HK-2 (cell line): ENCODE results near the gene GSTT2.

Source experiments
- DNase-seq: peaks from one replicate; pipeline ENCODE4 v3.0.0-alpha.2; 2018; ENCODE audit not compliant: unreplicated experiment

The GSTT2 gene

DNA sequence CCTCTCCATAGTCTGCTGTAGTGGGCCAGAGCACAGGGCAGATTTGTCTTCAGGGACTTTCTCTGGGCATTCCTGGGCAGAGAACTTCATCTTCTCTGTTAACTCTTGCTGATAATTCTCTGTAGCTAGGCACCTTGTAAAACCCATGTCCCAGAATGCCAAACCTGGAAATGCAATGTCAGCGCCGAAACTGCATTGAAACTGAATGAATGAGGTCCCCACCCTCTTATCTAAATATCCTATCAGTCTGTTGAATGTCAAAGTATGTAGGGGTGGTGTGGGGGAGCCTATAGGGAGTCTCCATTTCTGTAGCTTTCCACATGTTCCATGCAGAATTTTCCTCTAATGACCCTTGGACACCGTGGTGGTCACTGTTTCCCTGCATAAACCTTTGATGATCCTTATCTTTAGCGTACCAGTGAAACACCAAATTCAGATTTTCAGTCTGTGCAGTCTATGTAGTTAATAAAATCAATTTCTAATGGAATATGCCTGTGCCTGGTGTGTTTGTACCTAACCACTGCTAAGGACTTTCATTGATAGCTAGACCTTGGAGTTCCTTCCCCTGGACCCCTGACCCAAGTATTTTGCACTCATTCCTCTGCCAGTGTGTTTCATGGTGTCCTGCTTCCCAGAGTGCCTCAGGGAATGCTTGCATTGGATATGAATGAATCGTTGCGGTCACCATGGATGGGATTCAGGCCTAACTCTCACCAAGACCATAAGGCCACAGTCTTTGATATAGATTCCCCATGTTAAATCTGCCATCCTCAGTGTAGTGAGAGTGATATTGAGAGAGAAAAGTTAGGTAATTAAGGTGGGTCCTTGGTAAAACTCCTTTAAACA is 28.7 kb downstream of the GSTT2 start:
- no peak for DNase-seq

DNA sequence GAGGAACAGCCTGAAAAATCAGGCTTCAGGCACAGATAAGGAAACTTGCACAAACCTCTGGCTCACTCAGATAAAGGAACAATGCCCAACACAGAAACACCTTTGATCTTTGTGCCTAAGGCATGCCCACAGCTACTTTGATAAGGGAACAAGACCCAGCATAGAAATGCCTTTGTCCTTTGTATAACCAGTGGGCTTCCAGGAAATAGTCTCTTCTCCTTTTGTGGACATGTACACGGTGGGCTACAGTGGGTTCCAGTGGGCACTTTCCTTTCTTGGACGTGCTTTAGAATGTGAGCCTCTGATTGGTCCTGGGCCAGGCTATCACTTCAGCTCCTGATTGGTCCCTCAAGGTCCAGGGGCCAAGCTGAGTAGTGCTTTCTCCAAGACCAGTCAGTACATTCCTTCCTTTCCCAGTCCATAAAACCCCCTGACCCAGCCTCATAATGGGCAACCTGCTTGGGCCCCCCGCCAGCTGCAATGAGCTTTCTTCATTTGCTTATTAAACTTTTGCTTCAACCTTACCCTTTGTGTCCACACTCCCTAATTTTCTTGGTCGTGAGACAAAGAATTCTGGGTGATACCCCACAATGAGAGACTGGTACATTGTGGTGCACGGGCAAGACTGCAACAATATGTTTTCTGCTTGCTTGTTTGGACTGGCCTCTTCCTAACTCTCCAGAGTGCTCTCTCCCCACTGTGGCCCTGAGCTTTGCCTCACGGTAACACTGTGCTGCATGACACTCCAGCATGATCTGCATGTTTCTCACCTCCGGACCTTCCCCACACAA is 29.5 kb downstream of the GSTT2 start:
- DNase-seq = no peak

DNA sequence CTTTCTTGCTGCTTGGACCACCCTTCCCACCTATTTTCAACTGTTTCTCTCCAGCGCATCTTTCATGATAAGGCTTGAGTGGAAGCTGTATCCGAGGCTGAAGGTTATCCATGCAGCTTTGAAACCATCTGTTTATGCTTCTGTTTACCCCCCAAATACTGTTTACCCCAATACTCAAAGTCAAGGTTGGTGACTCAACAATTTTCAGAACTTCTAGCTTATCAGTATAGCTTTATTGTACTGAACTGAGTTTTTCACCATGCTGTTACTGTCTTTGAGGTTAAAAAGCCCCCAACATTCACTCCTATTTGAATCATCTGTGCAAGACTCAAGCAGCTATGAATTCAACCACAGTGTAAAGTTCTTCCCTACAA is 30.1 kb downstream of the GSTT2 start:
- DNase-seq = no peak

DNA sequence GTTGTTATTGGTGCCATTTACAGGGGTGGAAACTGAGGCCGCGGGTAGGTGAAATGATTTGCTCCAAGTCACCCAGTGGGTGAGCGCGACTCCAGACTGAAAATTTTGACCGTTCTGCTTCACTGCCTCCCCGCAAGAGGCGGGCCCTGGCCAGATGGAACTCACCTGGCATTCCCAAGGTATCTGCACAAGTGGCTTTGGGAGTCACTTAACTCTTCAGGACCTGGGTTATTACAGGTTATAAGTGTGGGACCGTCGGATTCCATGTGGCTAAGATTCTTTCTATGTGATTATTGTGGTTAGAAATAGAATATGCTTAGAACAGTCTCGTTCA is 31.8 kb downstream of the GSTT2 start:
- DNase-seq = no peak

DNA sequence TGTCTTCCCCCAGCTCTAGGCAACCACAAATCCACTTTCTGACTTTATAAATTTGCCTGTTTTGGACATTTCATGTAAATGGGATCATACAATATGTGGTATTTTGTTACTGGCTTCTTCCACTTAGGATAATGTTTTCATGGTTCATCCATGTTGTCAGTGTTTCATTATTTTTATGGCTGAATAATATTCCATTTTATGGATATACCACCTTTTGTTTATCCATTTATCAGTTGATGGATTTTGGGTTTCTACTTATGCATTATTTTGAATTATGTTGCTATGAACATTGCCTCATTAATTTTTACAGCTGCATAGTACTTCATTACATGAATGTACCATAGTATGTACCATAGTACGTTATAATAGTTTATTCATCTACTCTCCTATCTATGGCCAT is 36.2 kb downstream of the GSTT2 start:
- DNase-seq = no peak

DNA sequence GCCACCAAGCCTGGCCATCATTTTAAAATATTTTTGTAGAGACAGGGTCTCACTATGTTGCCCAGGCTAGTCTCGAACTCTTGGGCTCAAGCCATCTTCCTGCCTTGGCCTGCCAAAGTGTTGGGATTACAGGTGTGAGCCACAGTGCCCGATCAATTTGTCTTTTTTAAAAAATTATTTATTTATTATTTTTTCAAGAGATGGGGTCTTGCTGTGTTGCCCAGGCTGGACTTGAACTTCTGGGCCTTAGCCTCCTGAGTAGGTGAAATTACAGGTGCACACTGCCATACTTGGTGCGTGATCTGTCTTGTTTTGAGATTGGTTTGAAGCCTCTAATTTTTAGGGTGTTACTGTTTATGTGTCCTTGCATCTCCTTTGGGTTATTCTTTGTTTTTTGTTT is 41.4 kb downstream of the GSTT2 start:
- DNase-seq = no peak

DNA sequence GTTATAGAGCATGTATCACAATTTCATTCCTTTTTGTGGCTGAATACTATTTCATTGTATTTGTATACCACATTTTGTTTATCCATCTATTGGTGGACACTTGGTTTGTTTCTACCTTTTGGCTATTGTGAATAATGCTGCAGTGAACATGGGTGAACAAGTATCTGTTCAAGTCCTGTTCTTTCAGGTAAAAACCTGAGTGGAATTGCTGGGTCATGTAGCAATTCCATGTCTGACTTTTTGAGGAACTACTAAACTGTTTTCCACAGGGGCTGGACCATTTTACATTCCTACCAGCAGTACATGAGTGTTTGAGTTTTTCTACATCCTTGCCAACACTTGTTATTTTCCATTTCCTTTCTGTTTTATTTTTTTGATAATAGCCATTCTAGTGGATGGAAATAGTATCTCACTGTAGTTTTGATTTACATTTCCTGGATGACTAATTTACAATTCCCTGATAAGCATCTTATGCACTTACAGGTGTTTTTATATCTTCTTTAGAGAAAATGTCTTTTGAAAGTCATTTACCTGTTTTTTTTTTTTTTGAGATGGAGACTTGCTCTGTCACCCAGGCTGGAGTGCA is 43.4 kb downstream of the GSTT2 start:
- no peak for DNase-seq

DNA sequence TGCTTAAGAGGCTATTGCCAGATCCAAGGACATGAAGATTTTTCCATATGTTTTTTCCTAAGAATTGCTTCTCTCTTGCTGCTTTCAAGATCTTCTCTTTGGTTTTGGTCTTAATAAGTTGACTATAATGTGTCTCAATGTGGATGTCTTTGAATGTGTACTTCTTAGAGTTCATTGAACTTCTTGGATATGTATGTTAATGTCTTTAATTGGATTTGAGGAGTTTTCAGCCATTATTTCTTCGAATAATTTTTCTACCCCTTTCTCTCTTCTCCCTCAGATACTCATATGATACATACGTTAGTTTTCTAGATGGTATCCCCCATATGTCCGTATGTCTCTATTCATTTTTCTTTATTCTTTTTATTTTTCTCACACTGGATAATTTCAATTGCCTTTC is 44.4 kb downstream of the GSTT2 start:
- no peak for DNase-seq

DNA sequence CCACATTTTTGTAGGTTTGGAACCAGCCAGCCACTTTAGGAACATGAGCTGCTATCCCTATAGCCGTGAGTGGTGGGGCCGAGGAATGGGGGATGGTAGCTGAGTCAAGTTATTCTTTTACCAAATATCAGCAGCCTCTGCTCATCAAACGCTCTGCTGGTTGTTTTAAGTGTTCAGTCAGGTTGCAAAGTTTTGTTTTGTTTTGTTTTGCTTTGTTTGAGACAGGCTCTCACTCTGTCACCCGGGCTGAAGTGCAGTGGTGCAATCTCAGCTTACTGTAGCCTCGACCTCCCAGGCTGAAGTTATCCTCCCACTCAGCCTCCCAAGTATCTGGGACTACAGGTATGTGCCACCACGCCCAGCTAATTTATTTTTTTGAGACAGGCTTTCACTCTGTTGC is 45.5 kb downstream of the GSTT2 start:
- no peak for DNase-seq

DNA sequence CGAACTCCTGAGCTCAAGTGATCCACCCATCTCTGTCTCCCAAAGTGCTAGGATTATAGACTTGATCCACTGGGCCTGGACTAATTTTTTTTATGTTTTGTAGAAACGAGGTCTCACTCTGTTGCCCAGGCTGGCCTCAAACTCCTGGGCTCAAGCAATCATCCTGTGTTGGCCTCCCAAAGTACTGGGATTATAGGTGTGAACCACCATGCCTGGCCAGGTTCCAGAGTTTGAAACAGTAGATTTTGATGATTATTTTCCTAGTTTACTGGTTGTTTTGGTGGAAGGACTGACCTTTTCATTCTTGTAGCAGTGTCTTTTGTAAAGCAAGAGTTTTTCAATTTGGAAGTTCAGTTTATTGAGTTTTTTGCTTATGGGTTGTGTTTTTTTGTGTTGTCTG is 46.1 kb downstream of the GSTT2 start:
- DNase-seq = no peak

DNA sequence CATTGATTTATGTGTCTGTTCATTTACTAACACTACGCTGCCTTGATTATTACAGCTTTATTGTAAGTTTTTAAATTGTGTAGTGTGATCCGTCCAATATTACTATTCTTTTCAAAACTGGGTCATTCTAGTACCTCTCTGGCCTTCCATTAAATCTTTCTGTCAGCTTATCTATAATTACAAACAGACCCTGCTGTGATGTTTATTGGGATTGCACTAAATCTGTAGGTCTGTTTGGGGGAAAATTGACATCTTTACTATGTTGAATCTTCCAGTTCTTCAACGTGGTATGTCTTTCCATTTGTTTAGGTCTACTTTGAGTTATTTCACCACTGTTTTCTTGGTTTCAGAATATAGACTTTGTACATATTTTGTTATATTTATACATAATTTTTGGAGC is 46.8 kb downstream of the GSTT2 start:
- DNase-seq = no peak

DNA sequence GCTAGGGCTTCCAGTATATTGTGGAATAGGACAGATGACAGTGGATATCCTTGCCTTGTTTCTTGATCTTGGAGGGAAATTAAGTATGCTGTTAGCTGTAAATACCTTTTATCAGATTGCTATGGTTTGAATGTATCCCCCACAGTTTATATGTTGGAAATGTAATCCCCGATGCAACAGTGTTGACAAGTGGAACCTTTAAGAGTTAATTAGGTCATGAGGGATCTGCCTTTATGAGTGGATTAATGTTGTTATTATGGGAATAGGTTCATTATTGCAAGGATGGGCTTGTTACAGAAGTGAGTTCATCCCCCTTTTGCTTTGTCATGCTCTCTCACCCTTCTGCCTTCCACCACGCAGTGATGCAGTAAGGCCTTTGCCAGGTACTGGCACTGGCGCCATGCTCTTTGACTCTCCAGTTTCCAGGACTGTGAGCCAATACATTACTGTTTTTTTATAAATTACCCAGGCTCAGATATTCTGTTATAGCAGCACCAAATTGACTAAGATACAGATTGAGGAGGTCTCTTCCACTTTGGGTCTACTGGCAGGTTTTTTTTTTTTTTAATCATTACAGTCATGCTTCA is 47.5 kb downstream of the GSTT2 start:
- no peak for DNase-seq

DNA sequence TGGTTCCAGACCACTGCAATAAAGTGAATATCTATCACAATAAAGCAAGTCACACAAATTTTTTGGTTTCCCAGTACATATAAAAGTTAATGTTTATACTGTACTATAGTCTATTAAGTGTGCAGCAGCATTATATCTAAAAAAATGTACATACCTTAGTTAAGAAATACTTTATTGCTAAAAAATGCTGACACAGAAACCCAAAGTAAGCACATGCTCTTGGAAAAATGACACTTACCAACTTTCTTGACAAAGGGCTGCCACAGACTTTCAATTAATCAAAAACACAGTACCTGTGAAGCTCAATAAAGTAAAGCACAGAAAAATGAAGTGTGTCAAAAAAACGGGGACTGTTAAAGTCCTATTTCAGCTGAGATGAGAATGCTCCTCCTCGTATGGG is 48.1 kb downstream of the GSTT2 start:
- DNase-seq = no peak

DNA sequence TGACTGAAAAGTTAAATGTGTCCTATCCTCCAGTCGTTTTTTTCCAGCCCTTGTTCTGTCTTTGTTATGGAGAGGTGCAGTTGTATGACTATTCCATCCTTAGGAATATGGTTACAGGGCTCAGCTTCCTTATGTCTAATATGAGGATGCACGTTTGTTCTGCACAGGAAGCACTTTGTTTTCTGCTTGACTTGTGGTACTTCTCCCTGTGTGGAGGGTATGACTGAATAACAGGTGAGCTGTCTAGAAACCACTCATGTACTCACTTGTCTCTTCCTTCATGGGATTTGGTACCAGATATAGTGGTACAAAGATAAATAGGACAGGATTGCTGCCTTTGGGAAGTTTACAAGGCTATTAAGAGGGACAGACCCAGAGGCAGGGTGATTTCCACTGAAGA is 48.6 kb downstream of the GSTT2 start:
- no peak for DNase-seq

DNA sequence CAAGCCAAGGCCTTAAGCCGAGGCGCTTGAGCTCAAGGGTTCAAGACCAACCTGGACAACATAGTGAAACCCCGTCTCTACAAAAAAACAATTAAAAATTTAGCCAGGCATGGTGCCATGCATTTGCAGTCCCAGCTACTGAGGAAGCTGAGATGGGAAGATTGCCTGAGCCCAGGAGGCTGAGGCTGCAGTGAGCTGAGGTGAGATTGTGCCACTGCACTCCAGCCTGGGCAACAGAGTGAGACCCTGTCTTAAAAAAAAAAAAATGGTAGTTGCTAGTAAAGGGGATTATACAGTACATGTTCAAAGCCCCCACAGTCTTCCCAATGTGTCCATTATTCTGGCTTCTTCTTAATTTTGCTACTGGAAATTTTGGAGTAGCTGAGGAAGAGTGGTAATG is 49.4 kb downstream of the GSTT2 start:
- DNase-seq = no peak

DNA sequence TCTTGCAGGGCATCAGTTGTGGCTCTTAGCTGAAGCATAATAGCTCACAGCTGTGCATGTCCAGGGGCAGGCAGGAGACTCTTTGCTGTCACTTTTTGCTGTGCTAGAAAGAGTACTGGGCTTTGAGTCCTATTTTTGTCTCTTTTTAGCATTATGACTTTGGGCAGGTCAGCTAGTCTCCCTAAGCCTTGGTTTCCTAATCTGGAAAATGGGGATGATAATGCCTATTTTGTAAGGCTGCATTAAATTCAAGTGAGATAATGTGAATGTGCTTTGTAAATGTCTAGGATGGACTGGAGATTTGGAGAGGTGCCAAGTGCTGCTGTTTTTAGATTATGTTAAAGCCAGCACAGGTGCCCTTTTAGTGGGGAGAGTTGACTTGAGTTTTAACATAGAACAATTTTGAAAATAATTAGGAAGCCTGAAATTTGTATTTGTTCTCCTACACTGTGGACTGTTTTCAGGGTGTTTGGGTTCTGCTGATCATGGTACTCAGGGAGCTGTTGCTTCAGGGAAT is 50.3 kb downstream of the GSTT2 start:
- no peak for DNase-seq
